ENCODE results near the gene MYO5A.
"Not testable (repeated sequence)": the region's sequence is repeated elsewhere in the genome, so short reads cannot be mapped to it uniquely, and the experiment has no call there.

The MYO5A gene

GRCh38 chr15:52463638-52464037, 65.0 kb downstream of the MYO5A start:
- Histone ChIP-seq H3F3A (ENCODE audit: insufficient read depth, low read length) (peaks cover 59% of the 10 kb centered on the region), H2AFZ (ENCODE audit: low read length) (no peak overlapping the region), H3K9me2 (replicated peaks; ENCODE audit: insufficient read depth, low read length) (no peaks in the 10 kb centered on the region), H3K4me2 (ENCODE audit: low read depth, low read length) (peak overlapping the region; percentile 65), H3K9me3 (replicated peaks; ENCODE audit: insufficient read depth, low read length) (no peaks in the 10 kb centered on the region), H3K79me2 (ENCODE audit: low read length) (peaks cover 64% of the 10 kb centered on the region), H3K27ac (ENCODE audit: low read length) (peak overlapping the region; percentile 96), H3K36me3 (replicated peaks; ENCODE audit: insufficient read depth, low read length) (no peaks in the 10 kb centered on the region; the same call in 1 of the 2 replicates), H4K20me1 (ENCODE audit: insufficient read depth, low read length) (no peaks in the 10 kb centered on the region), H3K4me1 (ENCODE audit: low read length) (peaks cover 53% of the 10 kb centered on the region), H3K27me3 (replicated peaks; ENCODE audit: insufficient read depth, low read length) (no peaks in the 10 kb centered on the region), H3K9ac (ENCODE audit: low read length) (peak overlapping the region; percentile 65), H3K4me3 (ENCODE audit: low read length) (peak overlapping the region; percentile 9; the same call in 1 of the 2 replicates)
- peak; percentile 70 for DNase-seq
- TF ChIP-seq CTCF (IDR thresholded peaks at IDR 0.05; ENCODE audit: low read length) (peak; percentile 50), EZH2 (optimal IDR thresholded peaks at IDR 0.05; ENCODE audit: low read depth, low read length) (no peak), EZH2phosphoT487 (IDR thresholded peaks at IDR 0.05; ENCODE audit: low read length) (no peak)

GRCh38 chr15:52462806-52463360, 65.8 kb downstream of the MYO5A start:
- H3K27ac ChIP-seq (ENCODE audit: low read length): peak overlapping the region; percentile 96
- H4K20me1 ChIP-seq (ENCODE audit: insufficient read depth, low read length): no peaks in the 10 kb centered on the region
- no peak overlapping the region for H2AFZ ChIP-seq (ENCODE audit: low read length)
- no peaks in the 10 kb centered on the region for H3K27me3 ChIP-seq (replicated peaks; ENCODE audit: insufficient read depth, low read length)
- H3K36me3 ChIP-seq (replicated peaks; ENCODE audit: insufficient read depth, low read length): no peaks in the 10 kb centered on the region; the same call in 1 of the 2 replicates
- peaks cover 52% of the 10 kb centered on the region for H3F3A ChIP-seq (ENCODE audit: insufficient read depth, low read length)
- H3K79me2 ChIP-seq (ENCODE audit: low read length): peaks cover 64% of the 10 kb centered on the region
- no peak overlapping the region for H3K4me3 ChIP-seq (ENCODE audit: low read length)
- peak overlapping the region; percentile 67 for H3K4me2 ChIP-seq (ENCODE audit: low read depth, low read length)
- no peaks in the 10 kb centered on the region for H3K9me2 ChIP-seq (replicated peaks; ENCODE audit: insufficient read depth, low read length)
- peak; percentile 88 for DNase-seq
- TF ChIP-seq CTCF (IDR thresholded peaks at IDR 0.05; ENCODE audit: low read length) (no peak), EZH2 (optimal IDR thresholded peaks at IDR 0.05; ENCODE audit: low read depth, low read length) (no peak), EZH2phosphoT487 (IDR thresholded peaks at IDR 0.05; ENCODE audit: low read length) (no peak)
- H3K9ac ChIP-seq (ENCODE audit: low read length): peak overlapping the region; percentile 65; the same call in 1 of the 2 replicates
- no peaks in the 10 kb centered on the region for H3K9me3 ChIP-seq (replicated peaks; ENCODE audit: insufficient read depth, low read length)
- peaks cover 49% of the 10 kb centered on the region for H3K4me1 ChIP-seq (ENCODE audit: low read length)

- peaks cover 74% of the 10 kb centered on the region for H3K79me2 ChIP-seq (ENCODE audit: low read length)
- H3K9me2 ChIP-seq (replicated peaks; ENCODE audit: insufficient read depth, low read length); H3K4me2 ChIP-seq (ENCODE audit: low read depth, low read length); H3K9me3 ChIP-seq (replicated peaks; ENCODE audit: insufficient read depth, low read length); H3K9ac ChIP-seq (ENCODE audit: low read length); H4K20me1 ChIP-seq (ENCODE audit: insufficient read depth, low read length); H3K4me3 ChIP-seq (ENCODE audit: low read length); DNase-seq; H3K27ac ChIP-seq (ENCODE audit: low read length); H3K27me3 ChIP-seq (replicated peaks; ENCODE audit: insufficient read depth, low read length); H2AFZ ChIP-seq (ENCODE audit: low read length); H3K36me3 ChIP-seq (replicated peaks; ENCODE audit: insufficient read depth, low read length): not testable (repeated sequence)
- peaks cover 23% of the 10 kb centered on the region for H3F3A ChIP-seq (ENCODE audit: insufficient read depth, low read length)
- peaks cover 21% of the 10 kb centered on the region for H3K4me1 ChIP-seq (ENCODE audit: low read length)
Observed at GRCh38 chr15:52459701-52460100, 69.0 kb downstream of the MYO5A start.

GRCh38 chr15:52459265-52459664, 69.4 kb downstream of the MYO5A start:
- H3K36me3 ChIP-seq (replicated peaks; ENCODE audit: insufficient read depth, low read length); H3K9me2 ChIP-seq (replicated peaks; ENCODE audit: insufficient read depth, low read length); H2AFZ ChIP-seq (ENCODE audit: low read length); H3K9ac ChIP-seq (ENCODE audit: low read length); H3K9me3 ChIP-seq (replicated peaks; ENCODE audit: insufficient read depth, low read length); H3K27ac ChIP-seq (ENCODE audit: low read length); DNase-seq; H4K20me1 ChIP-seq (ENCODE audit: insufficient read depth, low read length); H3K4me2 ChIP-seq (ENCODE audit: low read depth, low read length); H3K27me3 ChIP-seq (replicated peaks; ENCODE audit: insufficient read depth, low read length); H3K4me3 ChIP-seq (ENCODE audit: low read length): not testable (repeated sequence)
- Histone ChIP-seq H3F3A (ENCODE audit: insufficient read depth, low read length) (peaks cover 19% of the 10 kb centered on the region), H3K4me1 (ENCODE audit: low read length) (peaks cover 23% of the 10 kb centered on the region), H3K79me2 (ENCODE audit: low read length) (peaks cover 78% of the 10 kb centered on the region)

All from MM.1S (cell line).